Epithelial cell of esophagus (primary cell): Measurements from ENCODE around the gene UBAC2.

Source experiments
- DNase-seq: peaks from one replicate; pipeline ENCODE4 v3.0.0; 2010; ENCODE audit warnings: low read depth
- H3K4me3 ChIP-seq: 2 replicates; pipeline ENCODE4 v1.5.1; 2011; ENCODE audit warnings: mild to moderate bottlenecking, low read length, control low read depth
- TF ChIP-seq, protein P1 (sequence below): IDR thresholded peaks from 2 replicates; pipeline ENCODE4 v1.5.1; 2011; ENCODE audit warnings: low read depth, mild to moderate bottlenecking, low read length, control low read depth, inconsistent platforms; ENCODE audit not compliant: insufficient read depth; ENCODE audit errors: missing control alignments

UBAC2 gene

DNA sequence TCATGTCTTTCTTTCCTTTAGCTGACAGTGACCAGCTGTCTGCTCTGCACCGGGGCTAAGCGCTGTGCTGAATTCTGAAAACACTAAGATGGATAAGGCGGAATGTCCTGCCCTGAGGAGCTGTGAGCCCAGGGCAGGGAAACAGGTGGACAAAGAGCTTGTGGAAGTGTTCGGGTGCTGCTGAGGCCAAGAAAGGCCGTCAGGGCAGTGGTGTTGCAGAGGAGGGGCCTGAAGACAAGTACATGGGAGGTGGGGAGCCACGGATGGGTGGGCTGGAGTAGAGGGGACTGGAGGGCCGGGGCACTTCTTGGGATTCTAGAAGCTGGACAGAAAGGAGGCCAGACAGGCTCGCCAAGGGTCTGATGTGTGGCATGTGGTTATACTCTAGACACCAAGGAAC, 172.8 kb downstream of the UBAC2 start:
- no peak for DNase-seq
- H3K4me3 ChIP-seq: no peak overlapping the region
- TF ChIP-seq, protein P1, sequence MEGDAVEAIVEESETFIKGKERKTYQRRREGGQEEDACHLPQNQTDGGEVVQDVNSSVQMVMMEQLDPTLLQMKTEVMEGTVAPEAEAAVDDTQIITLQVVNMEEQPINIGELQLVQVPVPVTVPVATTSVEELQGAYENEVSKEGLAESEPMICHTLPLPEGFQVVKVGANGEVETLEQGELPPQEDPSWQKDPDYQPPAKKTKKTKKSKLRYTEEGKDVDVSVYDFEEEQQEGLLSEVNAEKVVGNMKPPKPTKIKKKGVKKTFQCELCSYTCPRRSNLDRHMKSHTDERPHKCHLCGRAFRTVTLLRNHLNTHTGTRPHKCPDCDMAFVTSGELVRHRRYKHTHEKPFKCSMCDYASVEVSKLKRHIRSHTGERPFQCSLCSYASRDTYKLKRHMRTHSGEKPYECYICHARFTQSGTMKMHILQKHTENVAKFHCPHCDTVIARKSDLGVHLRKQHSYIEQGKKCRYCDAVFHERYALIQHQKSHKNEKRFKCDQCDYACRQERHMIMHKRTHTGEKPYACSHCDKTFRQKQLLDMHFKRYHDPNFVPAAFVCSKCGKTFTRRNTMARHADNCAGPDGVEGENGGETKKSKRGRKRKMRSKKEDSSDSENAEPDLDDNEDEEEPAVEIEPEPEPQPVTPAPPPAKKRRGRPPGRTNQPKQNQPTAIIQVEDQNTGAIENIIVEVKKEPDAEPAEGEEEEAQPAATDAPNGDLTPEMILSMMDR: no peak

DNA sequence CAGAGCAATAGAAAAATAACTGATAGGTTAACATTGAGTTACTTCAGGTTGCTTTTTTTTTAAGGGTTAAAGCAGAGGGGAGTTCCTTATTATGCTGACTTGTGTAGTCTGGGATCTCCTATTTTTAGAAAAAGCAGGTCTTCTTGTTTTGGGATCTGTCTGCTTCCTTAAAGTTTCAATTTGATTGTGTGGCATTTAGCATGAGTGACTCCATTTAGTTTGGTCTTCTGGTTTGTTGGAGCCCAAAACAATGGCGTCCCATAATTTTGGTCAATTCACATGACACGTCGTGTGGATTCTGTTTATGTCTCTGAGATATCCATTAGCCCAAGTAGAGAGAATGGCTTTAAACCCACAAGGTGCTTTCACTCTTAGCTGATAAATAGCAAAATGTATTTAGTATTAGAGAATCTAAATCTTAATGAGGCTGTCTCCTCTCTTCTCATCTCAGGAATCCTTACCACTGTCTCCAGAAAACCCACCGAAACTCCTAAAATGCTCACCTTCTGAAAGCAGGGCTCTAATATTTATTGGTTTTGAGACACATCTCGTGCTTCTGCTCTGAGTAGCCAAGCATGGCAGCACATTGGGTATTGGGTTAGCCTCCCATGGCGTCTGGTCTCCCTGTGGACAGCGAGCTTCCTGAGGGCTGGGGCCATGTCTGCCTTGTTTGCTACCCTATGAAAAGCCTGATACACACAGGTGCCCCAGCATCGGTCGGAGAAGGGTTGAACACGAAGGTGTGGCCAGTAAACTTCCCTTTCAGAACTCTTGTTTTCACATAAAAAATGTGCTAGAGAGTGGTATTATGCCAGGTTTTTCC, 173.7 kb downstream of the UBAC2 start:
- no peak for DNase-seq
- TF ChIP-seq, protein P1: no peak

GRCh38 chr13:99374994-99375737, 174.5 kb downstream of the UBAC2 start:
- no peak for DNase-seq
- TF ChIP-seq, protein P1: no peak
- H3K4me3 ChIP-seq: no peak overlapping the region

More for the DNA sequence above, 173.7 kb downstream of the UBAC2 start:
- no peak overlapping the region for H3K4me3 ChIP-seq

- TF ChIP-seq, protein P1: no peak
- DNase-seq: no peak
- H3K4me3 ChIP-seq: no peak overlapping the region
Observed at GRCh38 chr13:99375738-99376080, 175.1 kb downstream of the UBAC2 start.

DNA sequence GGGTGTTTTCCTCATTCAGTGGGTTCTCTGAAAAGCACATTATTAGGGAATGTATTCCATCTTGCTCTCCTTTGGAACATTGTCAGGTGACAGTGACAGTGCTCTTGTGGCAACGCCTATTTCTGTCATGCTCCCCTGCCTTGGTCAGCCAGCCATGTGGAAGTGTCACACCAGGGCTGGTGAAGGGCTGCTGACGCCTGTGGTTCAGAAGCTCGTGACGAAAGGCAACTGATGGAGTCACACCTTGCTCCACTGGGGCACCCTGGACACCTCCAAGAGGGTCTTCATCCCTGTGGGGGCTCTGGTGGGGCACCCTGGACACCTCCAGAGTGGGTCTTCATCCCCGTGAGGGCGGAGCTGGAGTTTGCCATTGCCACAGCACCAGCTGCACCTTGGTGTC, 175.5 kb downstream of the UBAC2 start:
- no peak overlapping the region for H3K4me3 ChIP-seq
- no peak for DNase-seq
- TF ChIP-seq, protein P1: no peak

DNA sequence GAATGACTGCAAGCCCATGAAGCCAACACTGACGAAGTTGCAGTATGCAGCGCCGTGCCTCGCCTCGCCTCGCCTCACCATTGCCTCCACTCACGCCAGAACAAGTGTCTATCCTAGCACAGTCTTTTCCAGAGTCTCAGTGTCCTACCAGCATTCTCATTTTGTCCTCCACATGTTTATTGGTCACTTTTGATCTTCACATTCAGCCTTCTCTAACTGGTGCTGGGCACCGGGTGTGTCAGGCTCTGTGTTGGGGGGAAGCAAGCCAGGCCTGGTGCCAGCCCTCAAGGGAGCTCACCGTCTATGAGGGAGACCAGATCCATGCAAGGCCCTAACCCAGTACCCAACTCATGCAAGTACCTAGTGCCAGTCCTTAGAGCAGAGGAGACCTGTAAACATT, 176.3 kb downstream of the UBAC2 start:
- H3K4me3 ChIP-seq: no peak overlapping the region
- TF ChIP-seq, protein P1: no peak
- no peak for DNase-seq
